ENCODE results near the gene PTH2R.

DNA sequence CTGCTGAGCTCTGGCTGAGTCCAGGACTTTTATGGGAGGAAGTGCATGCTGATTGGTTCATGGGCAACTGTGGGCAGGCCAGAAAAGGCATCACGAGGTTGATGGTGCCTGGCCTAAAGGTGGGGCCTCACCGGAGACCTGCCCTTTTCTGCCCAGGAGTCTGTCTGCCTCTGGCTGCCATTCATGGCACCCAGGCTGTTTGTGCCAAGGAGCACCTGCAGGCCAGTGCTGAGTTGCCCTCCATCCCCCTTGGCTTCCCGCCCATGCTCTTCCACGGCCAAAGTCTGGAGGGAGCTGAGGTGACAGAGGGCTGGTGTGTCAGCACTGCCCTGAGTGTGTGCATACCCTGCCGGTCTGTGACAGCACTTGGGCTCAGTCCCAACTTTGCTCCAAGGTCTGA lies 123.2 kb downstream of the PTH2R start:
- TF ChIP-seq CTCF (IDR thresholded peaks at IDR 0.05) (no peak), REST (IDR thresholded peaks at IDR 0.05; ENCODE audit: insufficient read depth in 1 of 2, low read depth in 2 of 2, low read length in 1 of 2) (no peak), POLR2AphosphoS5 (IDR thresholded peaks at IDR 0.05; ENCODE audit: low read depth, low read length) (no peak), SIN3A (IDR thresholded peaks at IDR 0.05; ENCODE audit: borderline replicate concordance, insufficient read depth, low read depth, low read length) (no peak)

Data from Panc1 (cell line).